H1 (cell line): ENCODE results near the gene DPP3.

Experiments
- CEBPB ChIP-seq: IDR thresholded peaks from 2 replicates; pipeline ENCODE4 v1.6.1; 2012; ENCODE audit warnings: low read depth, low read length
- CTCF ChIP-seq, 3 experiments: IDR thresholded peaks; 1 replicate in 2 of 3; 2 replicates in 1 of 3; pipeline versions ENCODE4 v1.5.1 to v1.6.1; 2011; ENCODE audit warnings: low read length in 3 of 3, mild to moderate bottlenecking in 3 of 3, inconsistent platforms in 2 of 3, low read depth in 1 of 3, moderate library complexity in 1 of 3; ENCODE audit not compliant: insufficient read depth in 1 of 3; ENCODE audit errors: control extremely low read depth in 1 of 3
- GABPA ChIP-seq: IDR thresholded peaks from 2 replicates; pipeline ENCODE4 v1.6.1; 2011; ENCODE audit warnings: mild to moderate bottlenecking, low read length, moderate library complexity, borderline replicate concordance; ENCODE audit not compliant: insufficient read depth
- KDM5A ChIP-seq: fragments of 200-600 bp; IDR thresholded peaks from 2 replicates; pipeline ENCODE4 v1.7.1; 2012; ENCODE audit warnings: mild to moderate bottlenecking, low read length, inconsistent platforms, mixed read lengths
- POLR2A ChIP-seq, 2 experiments: IDR thresholded peaks; 1 replicate in 1 of 2; 2 replicates in 1 of 2; pipeline ENCODE4 v1.6.1; 2011; ENCODE audit warnings: low read depth in 2 of 2, low read length in 2 of 2, mild to moderate bottlenecking in 2 of 2; ENCODE audit errors: control extremely low read depth in 1 of 2
- SIN3A ChIP-seq, 2 experiments: IDR thresholded peaks in 1 of 2; conservative IDR thresholded peaks in 1 of 2; 2 replicates each; pipeline ENCODE4 v1.6.1; 2011 to 2012; ENCODE audit warnings: low read length in 2 of 2, improper control_type of control experiment in 1 of 2, low read depth in 1 of 2, mild to moderate bottlenecking in 1 of 2
- SP1 ChIP-seq: IDR thresholded peaks from 2 replicates; pipeline ENCODE4 v1.6.1; 2011; ENCODE audit warnings: low read depth, low read length

- TF ChIP-seq KDM5A: no peak
- no peak for TF ChIP-seq CTCF (IDR thresholded peaks at IDR 0.05; ENCODE audit: control extremely low read depth in 1 of 3, insufficient read depth in 1 of 3, low read depth in 1 of 3, low read length in 3 of 3)
- TF ChIP-seq CEBPB: no peak
- TF ChIP-seq SIN3A (conservative IDR thresholded peaks at IDR 0.05 in 1 of 2, IDR thresholded peaks at IDR 0.05 in 1 of 2; ENCODE audit: low read depth in 1 of 2, low read length in 2 of 2): no peak
- no peak for TF ChIP-seq SP1
- TF ChIP-seq GABPA: no peak
- no peak for TF ChIP-seq POLR2A (IDR thresholded peaks at IDR 0.05; ENCODE audit: control extremely low read depth in 1 of 2, low read depth in 2 of 2, low read length in 2 of 2)
Measured at GRCh38 chr11:66492161-66492865, 12.1 kb downstream of the DPP3 start.
